ENCODE results near the gene MAN2A1. TPM values are rescaled to one million over a fixed set of nuclear protein-coding genes. Genes with fewer than 3 reads are reported as not detected.

The MAN2A1 gene
- polyA plus RNA-seq, 1 donor (not counting 4 experiments of a cell fraction or from before 2014, with no cell fraction given) = 63.8 TPM

DNA sequence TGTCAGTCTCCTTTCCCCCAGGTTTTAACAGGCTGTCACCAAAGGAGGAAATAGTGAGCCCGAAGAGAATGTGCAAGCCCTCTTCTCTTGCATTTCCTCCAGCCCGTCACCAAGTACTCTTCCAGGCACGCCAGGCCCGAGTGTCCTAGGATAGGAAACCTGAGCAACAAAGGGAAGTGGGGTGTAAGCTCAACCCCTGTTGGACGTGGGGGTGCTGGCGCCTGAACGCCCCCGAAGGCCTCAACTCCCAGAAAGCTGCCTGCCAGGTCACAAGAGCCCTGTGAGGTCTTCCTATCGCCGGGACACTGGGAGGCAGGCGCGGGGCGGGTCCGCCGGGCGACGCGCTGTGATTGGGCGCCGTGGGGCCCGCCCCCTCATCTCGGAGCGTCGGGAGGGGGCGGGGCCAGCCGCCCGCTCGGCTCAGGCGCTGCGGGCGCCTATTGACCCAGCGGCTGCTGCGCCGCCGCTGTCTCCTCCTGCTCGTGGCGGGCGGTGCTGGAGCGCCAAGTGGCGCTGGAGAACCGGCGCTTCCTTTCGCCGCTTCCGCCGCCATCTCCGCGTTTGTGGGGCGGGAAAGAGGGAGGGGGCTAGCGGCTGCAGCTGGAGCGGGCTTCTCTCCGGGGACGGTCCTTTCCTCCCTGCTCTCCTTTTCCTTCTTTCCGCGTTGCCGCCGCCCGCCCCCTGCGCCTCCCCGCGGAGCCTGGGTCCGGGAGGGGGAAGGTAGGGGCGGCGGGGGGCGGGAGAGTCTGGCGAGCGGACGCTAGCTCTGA lies 572 bp upstream of the MAN2A1 start:
- no peaks in the 10 kb centered on the region for H3K9me1 ChIP-seq (ENCODE audit: control insufficient read depth, extremely low read depth, insufficient read depth, low read length)
- H3K79me2 ChIP-seq (ENCODE audit: control insufficient read depth, insufficient read depth, low read length) = peaks cover 41% of the 10 kb centered on the region
- dilution Hi-C loops (cut with MboI; ENCODE audit: extremely low pct_ligation_motif_present, low sequenced_read_pairs) = no loop called here
- peaks cover 26% of the 10 kb centered on the region for H3K4me1 ChIP-seq (ENCODE audit: control insufficient read depth, extremely low read depth, insufficient read depth, low read length)
- DNase-seq (ENCODE audit: low read depth, low spot score) (no peak), FAIRE-seq (no peak)
- H3K4me3 ChIP-seq (ENCODE audit: control insufficient read depth in 2 of 3, extremely low read depth in 1 of 3, insufficient read depth in 2 of 3, low read depth in 1 of 3, low read length in 3 of 3) = peak overlapping the region; percentile 67 to 85 (median 84)
- no peaks in the 10 kb centered on the region for H3K36me3 ChIP-seq (ENCODE audit: control insufficient read depth in 2 of 2, extremely low read depth in 1 of 2, insufficient read depth in 2 of 2, low read length in 2 of 2)
- peak overlapping the region; percentile 97 for H2AFZ ChIP-seq (ENCODE audit: control insufficient read depth, low read length)
- H3K9ac ChIP-seq (ENCODE audit: control insufficient read depth, extremely low read depth, insufficient read depth, low read length) = peak overlapping the region; percentile 96
- peak overlapping the region; percentile 81 for H3K4me2 ChIP-seq (ENCODE audit: control insufficient read depth, extremely low read depth, insufficient read depth, low read depth, low read length)
- TF ChIP-seq, protein P1, sequence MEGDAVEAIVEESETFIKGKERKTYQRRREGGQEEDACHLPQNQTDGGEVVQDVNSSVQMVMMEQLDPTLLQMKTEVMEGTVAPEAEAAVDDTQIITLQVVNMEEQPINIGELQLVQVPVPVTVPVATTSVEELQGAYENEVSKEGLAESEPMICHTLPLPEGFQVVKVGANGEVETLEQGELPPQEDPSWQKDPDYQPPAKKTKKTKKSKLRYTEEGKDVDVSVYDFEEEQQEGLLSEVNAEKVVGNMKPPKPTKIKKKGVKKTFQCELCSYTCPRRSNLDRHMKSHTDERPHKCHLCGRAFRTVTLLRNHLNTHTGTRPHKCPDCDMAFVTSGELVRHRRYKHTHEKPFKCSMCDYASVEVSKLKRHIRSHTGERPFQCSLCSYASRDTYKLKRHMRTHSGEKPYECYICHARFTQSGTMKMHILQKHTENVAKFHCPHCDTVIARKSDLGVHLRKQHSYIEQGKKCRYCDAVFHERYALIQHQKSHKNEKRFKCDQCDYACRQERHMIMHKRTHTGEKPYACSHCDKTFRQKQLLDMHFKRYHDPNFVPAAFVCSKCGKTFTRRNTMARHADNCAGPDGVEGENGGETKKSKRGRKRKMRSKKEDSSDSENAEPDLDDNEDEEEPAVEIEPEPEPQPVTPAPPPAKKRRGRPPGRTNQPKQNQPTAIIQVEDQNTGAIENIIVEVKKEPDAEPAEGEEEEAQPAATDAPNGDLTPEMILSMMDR (optimal IDR thresholded peaks at IDR 0.05 in 1 of 3, IDR thresholded peaks at IDR 0.05 in 1 of 3, conservative IDR thresholded peaks at IDR 0.05 in 1 of 3; ENCODE audit: extremely low read depth in 1 of 3, insufficient read depth in 2 of 3, low read length in 3 of 3) = no peak
- no peak for TF ChIP-seq EZH2 (IDR thresholded peaks at IDR 0.05; ENCODE audit: low read length)
- H4K20me1 ChIP-seq (ENCODE audit: control insufficient read depth, extremely low read depth, insufficient read depth, low read length) = peaks cover 4% of the 10 kb centered on the region
- peak overlapping the region; percentile 89 for H3K27ac ChIP-seq (ENCODE audit: control insufficient read depth, insufficient read depth, low read length)
- no peaks in the 10 kb centered on the region for H3K9me3 ChIP-seq (ENCODE audit: control insufficient read depth, low read depth, low read length)
- H3K27me3 ChIP-seq (ENCODE audit: control insufficient read depth, extremely low read depth, insufficient read depth, low read length) = no peaks in the 10 kb centered on the region

DNA sequence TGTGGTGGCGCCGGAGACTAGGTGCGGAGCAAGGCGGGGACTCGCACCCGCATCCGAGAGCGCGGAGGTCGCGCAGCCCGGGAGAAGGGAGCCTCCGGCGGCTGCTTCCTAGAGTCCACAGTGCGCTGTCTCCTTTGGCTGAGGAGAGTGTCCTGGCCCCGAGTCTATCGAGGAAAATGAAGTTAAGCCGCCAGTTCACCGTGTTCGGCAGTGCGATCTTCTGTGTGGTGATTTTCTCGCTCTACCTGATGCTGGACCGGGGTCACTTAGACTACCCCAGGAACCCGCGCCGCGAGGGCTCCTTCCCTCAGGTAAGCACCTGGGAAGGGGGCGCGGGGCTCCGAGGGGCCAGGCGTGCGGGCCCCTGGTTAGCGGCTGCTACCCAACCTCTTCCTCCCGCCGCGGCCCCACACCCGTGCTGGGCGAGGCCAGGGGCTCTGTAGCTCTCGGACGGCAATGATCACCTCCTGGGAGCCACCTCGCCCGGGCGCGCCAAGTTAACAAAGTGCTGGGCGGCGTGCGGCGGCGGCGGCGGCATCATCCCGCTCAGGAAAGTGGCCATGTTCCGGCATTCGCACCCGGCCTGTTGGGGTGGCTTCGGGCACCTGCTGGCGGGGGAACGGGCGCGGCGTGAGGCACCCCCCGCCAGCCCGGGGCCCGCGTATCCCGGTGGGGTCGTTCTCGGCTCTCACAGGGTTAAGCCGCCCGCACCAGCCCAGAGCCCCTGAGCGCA lies 681 bp downstream of the MAN2A1 start:
- no peaks in the 10 kb centered on the region for H3K9me3 ChIP-seq (ENCODE audit: control insufficient read depth, low read depth, low read length)
- DNase-seq (ENCODE audit: low read depth, low spot score) = no peak
- H3K27me3 ChIP-seq (ENCODE audit: control insufficient read depth, extremely low read depth, insufficient read depth, low read length) = no peaks in the 10 kb centered on the region
- FAIRE-seq = no peak
- H3K27ac ChIP-seq (ENCODE audit: control insufficient read depth, insufficient read depth, low read length) = peak overlapping the region; percentile 89
- peak overlapping the region; percentile 75 for H2AFZ ChIP-seq (ENCODE audit: control insufficient read depth, low read length)
- H3K4me3 ChIP-seq (ENCODE audit: control insufficient read depth in 2 of 3, extremely low read depth in 1 of 3, insufficient read depth in 2 of 3, low read depth in 1 of 3, low read length in 3 of 3) = peak overlapping the region; percentile 67 to 85 (median 84)
- peak overlapping the region; percentile 96 for H3K9ac ChIP-seq (ENCODE audit: control insufficient read depth, extremely low read depth, insufficient read depth, low read length)
- H3K9me1 ChIP-seq (ENCODE audit: control insufficient read depth, extremely low read depth, insufficient read depth, low read length) = no peaks in the 10 kb centered on the region
- H4K20me1 ChIP-seq (ENCODE audit: control insufficient read depth, extremely low read depth, insufficient read depth, low read length) = peaks cover 12% of the 10 kb centered on the region
- H3K79me2 ChIP-seq (ENCODE audit: control insufficient read depth, insufficient read depth, low read length) = peaks cover 51% of the 10 kb centered on the region
- TF ChIP-seq, protein P1 (optimal IDR thresholded peaks at IDR 0.05 in 1 of 3, IDR thresholded peaks at IDR 0.05 in 1 of 3, conservative IDR thresholded peaks at IDR 0.05 in 1 of 3; ENCODE audit: extremely low read depth in 1 of 3, insufficient read depth in 2 of 3, low read length in 3 of 3) = peak in 1 of 3 experiments; percentile 2
- no peak for TF ChIP-seq EZH2 (IDR thresholded peaks at IDR 0.05; ENCODE audit: low read length)
- dilution Hi-C loops (cut with MboI; ENCODE audit: extremely low pct_ligation_motif_present, low sequenced_read_pairs) = no loop called here
- H3K4me2 ChIP-seq (ENCODE audit: control insufficient read depth, extremely low read depth, insufficient read depth, low read depth, low read length) = peak overlapping the region; percentile 88
- H3K36me3 ChIP-seq (ENCODE audit: control insufficient read depth in 2 of 2, extremely low read depth in 1 of 2, insufficient read depth in 2 of 2, low read length in 2 of 2) = no peaks in the 10 kb centered on the region
- peaks cover 38% of the 10 kb centered on the region for H3K4me1 ChIP-seq (ENCODE audit: control insufficient read depth, extremely low read depth, insufficient read depth, low read length)

All from keratinocyte (primary cell).